A204.1 (cell line): ENCODE data around the gene C1orf35.

ENCODE experiments used
- FAIRE-seq: peaks from 2 replicates; lab custom pipeline; 2012; peaks lifted over from hg19 to GRCh38; lab: Jason Lieb, UNC

C1orf35 gene

DNA sequence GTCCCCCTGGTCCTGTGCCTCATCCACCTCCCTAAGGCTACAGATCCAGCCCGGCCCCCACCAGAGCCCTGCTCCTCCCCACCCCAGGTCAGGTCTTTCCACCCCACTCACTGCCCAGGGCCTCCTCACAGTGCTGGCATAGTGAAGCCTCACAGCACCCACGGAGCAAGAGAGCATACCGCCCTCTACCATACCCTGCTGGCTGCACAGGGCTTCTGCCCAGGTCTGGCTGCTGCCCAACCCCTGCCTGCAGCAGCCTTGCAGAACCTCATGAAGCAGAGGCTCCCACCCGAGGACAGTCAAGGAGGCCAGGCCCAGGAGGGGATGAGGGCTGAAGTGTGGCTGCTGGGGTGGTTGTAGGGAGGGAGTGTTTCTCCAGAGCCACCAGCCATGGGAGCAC lies 40.3 kb downstream of the C1orf35 start:
- no peak for FAIRE-seq

DNA sequence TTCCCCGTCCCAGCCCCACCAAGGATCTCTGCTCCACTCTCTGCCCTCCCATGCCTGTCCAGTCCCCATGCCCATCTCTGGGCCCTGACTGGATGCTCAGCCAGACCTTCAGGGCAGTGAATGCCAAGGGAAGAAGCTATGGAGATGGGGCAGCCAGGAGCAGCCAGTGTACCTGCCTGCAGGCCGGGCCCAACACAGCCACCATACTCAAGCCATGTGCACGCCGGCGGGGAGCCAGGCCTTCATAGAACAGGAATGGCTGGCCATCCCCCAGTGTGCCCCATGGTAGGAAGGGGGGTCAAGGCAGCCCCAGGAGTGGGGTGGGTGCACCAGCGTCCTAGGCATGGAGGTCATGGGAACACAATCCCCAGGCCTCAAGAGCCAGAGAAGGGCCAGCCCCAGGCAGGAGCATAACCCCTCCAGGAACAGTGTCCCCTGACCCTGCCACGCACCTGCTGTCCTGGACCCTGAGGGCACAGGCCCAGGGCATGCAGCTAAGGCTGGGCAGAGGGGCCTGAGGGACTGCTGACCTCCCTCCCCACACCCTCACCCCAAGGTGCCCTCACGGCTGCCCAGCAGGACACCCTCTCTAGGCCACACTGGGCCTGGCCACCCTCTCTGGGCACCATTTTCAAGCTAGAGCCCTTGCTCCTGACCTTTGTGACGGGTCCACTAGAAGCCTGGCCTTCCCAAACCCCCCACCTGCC lies 40.9 kb downstream of the C1orf35 start:
- no peak for FAIRE-seq

DNA sequence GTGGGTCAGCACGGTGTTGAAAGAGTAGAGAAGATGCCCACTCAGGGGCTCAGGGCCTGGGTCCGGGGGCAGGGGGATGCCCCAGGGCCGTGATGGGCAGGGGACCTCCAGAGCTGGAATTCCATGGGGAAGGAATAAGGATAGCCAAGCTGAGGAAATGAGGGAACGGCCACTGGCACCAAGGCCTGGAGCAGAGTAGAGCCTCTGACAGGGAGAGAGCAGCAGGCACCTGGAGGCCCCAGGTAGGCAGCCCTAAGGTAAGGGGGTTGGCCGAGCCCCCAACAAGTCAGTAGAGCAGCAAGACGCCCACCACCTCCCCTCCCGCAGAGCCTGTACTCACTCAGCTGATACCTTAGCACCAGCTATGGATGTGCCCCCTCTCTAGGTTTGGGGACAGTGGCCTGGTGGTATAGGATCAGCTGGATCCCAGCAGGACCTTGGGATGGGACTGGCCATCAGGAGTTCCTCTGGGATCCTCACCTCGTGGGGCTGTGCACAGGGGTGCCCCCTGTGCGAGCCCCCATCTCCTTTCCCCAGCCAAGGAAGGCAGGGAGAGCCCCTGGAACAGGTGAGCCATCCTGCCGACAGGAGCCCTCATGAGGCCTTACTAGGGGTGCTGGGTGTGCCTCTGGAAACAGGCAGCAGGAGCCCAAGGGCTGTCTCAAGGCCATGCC lies 41.6 kb downstream of the C1orf35 start:
- FAIRE-seq: no peak

DNA sequence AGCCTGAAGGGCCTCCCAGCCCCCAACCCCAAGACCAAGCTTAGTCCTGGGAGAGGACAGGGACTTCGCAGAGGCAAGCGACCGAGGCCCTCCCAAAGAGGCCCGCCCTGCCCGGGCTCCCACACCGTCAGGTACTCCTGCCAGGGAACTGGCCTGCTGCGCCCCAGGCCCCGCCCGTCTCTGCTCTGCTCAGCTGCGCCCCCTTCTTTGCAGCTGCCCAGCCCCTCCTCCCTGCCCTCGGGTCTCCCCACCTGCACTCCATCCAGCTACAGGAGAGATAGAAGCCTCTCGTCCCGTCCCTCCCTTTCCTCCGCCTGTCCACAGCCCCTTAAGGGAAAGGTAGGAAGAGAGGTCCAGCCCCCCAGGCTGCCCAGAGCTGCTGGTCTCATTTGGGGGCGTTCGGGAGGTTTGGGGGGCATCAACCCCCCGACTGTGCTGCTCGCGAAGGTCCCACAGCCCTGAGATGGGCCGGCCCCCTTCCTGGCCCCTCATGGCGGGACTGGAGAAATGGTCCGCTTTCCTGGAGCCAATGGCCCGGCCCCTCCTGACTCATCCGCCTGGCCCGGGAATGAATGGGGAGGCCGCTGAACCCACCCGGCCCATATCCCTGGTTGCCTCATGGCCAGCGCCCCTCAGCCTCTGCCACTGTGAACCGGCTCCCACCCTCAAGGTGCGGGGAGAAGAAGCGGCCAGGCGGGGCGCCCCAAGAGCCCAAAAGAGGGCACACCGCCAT lies 42.5 kb downstream of the C1orf35 start:
- FAIRE-seq: no peak

DNA sequence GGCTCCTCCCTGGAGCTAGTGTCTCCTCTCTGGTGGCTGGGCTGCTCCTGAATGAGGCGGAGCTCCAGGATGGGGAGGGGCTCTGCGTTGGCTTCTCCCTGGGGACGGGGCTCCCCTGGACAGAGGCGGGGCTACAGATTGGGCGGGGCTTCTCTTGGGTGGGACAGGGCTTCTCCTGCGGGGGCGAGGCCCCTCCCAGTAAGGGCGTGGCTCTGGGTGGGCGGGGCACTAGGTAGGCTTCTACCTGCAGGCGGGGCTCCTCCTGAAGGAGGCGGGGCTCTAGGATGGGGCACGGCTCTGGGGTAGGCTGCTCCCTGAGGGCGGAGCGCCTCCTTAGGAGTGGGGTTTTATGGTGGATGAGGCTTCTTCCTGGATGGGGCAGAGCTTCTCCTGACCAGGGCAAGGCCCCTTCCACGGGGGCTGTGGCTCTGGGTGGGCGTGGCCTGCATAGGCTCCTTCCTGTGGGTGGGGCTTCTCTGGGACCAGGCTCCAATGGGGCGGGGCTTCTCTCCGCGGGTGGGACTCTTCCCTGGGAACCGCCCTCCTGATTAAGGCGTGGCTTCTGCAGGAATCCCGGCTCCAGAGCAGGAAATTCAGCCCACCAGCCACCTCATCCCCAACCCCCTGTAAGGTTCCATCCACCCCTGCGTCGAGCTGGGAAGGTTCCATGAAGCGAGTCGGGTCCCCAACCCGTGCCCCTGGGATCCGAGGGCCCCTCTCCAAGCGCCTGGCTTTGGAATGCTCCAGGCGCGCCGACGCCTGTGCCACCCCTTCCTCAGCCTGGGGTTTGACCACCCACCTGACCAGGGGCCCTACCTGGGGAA lies 43.3 kb downstream of the C1orf35 start:
- no peak for FAIRE-seq

DNA sequence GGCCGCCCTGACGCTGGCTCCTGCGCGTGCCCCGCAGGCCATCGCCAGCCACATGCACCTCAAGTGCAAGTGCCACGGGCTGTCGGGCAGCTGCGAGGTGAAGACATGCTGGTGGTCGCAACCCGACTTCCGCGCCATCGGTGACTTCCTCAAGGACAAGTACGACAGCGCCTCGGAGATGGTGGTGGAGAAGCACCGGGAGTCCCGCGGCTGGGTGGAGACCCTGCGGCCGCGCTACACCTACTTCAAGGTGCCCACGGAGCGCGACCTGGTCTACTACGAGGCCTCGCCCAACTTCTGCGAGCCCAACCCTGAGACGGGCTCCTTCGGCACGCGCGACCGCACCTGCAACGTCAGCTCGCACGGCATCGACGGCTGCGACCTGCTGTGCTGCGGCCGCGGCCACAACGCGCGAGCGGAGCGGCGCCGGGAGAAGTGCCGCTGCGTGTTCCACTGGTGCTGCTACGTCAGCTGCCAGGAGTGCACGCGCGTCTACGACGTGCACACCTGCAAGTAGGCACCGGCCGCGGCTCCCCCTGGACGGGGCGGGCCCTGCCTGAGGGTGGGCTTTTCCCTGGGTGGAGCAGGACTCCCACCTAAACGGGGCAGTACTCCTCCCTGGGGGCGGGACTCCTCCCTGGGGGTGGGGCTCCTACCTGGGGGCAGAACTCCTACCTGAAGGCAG lies 44.0 kb downstream of the C1orf35 start:
- FAIRE-seq: no peak

DNA sequence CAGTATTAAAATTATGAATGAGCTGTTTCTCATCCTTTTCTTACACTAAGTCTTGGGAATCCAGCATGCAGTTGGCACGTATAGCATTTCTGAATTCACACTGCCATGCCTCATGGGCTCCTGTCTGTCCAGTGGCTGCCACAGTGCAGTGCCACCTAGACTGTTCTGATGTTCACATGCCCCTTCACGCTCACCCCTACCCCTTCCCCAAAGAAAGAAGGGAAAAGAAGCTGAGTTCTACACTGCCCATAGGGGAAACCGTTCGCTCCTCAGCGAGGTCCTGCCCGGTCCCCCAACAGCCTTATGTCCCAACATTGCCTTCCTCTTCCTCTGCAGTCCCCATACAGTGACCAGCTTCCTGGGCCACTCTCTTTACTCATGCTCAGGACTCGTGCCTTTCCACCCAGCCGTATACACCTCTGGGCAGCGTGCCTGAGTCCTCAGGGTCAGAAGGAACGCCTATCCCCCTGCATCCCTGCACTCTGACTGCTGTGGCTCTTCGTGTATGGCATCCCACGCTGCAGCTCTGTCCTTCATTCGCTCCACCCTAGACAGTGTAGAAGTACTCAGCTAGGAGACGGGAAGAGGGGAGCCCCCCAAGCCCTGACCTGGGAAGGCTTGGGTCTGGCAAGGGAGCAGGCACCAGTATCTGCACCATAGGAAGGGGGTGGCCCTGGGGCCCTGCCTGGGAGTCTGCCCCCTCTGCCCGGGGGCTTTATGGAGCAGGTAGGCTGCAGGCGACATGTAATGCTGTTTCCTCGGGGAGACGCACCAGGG lies 44.8 kb downstream of the C1orf35 start:
- FAIRE-seq: no peak
